GM19025 (cell line): ENCODE measurements around the gene CYP3A4.
"Not testable (repeated sequence)": the region's sequence is repeated elsewhere in the genome, so short reads cannot be mapped to it uniquely, and the experiment has no call there.

ENCODE experiments used
- ATAC-seq: cut with Tn5 transposase; IDR thresholded peaks from one replicate; pipeline ENCODE4 v1.9.1; 2021; ENCODE audit warnings: mild to moderate bottlenecking, low read depth, moderate library complexity; ENCODE audit not compliant: unreplicated experiment

CYP3A4 gene

GRCh38 chr7:99730238-99730810 lies 53.7 kb downstream of the CYP3A4 start:
- ATAC-seq: no peak

GRCh38 chr7:99729486-99730237 lies 54.3 kb downstream of the CYP3A4 start:
- ATAC-seq: no peak

- no peak for ATAC-seq
These were observed 55.4 kb downstream of the CYP3A4 start for GRCh38 chr7:99728615-99729014.

GRCh38 chr7:99723201-99723600 lies 60.8 kb downstream of the CYP3A4 start:
- ATAC-seq: not testable (repeated sequence)

- ATAC-seq: no peak
These were observed 63.0 kb downstream of the CYP3A4 start for GRCh38 chr7:99720800-99721595.

- no peak for ATAC-seq
These were observed 63.8 kb downstream of the CYP3A4 start for GRCh38 chr7:99719996-99720769.

- no peak for ATAC-seq
These were observed 69.9 kb downstream of the CYP3A4 start for GRCh38 chr7:99713995-99714570.

- no peak for ATAC-seq
These were observed 74.0 kb downstream of the CYP3A4 start for GRCh38 chr7:99709838-99710578.

GRCh38 chr7:99709260-99709659 lies 74.7 kb downstream of the CYP3A4 start:
- ATAC-seq: no peak

GRCh38 chr7:99707096-99707495 lies 76.9 kb downstream of the CYP3A4 start:
- no peak for ATAC-seq
